ENCODE data around the gene SPECC1L. TPM values are rescaled to one million over a fixed set of nuclear protein-coding genes. Genes with fewer than 3 reads are reported as not detected.

The SPECC1L gene
- total RNA-seq, 1 donor from 2014 or later, result 39.6 TPM

- DNase-seq, result no peak
These were observed 131.3 kb downstream of the SPECC1L start for GRCh38 chr22:24401931-24402367.

DNA sequence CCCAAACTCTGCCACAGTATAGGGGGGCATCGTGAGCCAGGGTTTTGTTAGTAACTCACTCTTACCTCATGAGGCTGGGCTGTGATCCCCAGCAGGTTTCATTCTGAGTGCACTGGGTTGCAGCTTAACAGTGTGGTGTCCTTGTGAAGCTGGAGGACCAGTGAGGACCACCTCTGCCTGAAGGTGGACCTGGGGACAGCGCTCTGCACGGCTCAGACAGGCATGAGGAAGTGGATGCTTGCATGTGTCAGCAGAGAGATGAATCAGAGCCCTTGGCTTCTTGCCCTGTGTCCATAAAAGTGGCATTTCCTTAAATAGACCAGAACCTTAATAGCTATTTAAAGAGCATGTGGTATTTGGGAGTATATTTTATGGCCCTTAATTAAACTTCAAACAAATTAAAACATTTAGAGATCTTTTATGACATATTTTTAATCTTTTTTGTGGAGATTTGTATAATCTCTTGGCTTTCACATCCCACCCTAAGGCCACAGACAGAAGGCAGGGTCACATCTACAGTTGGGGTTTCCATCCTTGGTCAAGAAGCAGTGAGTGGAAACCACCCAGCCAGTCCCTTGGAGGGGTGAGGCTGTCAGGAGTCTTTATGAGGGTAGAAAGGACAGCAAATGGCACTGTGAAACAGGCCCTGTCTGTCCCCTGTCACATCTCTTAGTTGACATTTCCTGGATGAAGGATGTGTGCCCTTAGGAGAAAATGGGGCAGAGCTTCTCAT is 132.0 kb downstream of the SPECC1L start:
- DNase-seq, result peak; percentile 74

DNA sequence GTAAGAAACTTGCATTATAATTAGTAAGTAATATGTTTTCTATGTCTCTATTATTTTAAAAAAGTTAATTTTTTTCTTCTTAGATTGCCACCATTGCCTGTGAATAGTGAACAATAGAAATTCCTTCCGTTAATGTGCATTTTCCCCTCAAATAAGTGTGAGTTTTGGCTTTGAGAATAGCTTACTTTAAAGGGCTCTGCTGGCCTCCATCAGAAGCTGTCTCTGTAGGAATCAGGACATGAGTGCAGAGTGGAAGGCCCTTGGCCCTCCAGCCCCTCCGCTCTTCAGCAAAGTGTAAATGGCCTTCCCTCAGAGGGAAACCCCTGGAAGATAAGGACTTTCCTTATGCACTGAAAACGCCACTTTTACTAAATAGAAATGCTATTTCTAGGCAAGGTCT is 132.7 kb downstream of the SPECC1L start:
- no peak for DNase-seq

DNA sequence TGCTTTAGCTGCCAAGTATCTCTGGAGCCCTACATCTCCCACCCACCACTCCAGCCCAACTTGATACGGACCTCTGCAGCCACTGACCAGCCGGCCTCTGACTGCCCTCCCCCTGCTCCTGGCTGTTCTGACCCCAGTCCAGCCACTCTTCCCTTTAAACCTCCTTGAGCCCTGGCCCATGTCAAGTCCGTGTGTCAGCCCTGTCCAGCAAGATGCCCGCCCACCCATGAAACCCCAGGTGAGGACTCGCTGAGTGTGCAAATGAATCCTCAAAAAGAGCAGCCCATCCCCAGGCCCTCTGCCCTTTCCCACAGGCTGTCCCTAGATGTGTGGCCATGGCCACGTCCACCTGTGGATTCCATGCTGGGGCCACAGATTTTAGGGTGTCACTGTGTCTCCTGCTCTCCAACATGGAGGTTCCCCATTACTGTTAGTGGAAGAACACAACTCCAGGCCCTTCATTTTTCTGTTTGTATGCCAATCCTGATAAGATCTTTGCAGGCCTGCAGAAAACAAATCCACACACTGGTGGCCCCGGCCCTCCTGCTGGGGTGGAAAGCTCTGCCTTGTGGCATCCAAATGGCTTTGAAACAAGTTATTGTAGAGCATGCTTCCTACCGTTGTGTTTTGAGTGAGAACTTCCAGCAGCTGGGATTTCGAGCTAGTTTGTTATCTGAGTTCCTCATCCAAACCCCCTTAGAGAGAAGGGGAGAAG is 134.1 kb downstream of the SPECC1L start:
- DNase-seq, result no peak

DNA sequence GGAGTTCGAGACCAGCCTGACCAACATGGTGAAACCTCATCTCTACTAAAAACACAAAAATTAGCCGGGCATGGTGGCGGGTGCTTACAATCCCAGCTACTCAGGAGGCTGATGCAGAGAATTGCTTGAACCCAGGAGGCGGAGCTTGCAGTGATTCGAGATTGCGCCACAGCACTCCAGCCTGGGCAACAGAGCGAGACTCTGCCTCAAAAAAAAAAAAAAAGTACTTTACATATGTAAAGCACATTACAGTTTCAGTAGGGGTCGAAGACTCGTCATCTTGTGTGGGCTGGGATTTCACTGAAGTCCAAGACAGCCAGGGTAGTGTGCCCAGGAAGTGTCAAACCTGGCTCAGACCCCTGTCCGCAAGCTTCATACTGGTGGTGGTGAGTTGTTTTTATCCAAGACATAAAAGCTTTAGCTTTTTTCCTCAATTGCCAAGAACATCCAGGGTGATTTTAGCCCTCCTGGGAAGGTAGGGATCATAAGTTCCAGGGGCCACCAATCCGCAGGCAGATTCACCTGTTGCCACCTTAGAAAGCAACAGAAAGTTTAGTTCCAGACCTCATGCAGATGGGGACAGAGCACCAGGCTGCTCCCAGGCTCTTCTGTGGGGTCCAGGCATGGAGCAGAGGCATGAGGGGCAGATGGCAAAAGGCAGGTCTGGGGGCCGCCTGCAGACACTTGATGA is 135.1 kb downstream of the SPECC1L start:
- no peak for DNase-seq

- DNase-seq, result no peak
These were observed 136.0 kb downstream of the SPECC1L start for GRCh38 chr22:24406322-24407277.

DNA sequence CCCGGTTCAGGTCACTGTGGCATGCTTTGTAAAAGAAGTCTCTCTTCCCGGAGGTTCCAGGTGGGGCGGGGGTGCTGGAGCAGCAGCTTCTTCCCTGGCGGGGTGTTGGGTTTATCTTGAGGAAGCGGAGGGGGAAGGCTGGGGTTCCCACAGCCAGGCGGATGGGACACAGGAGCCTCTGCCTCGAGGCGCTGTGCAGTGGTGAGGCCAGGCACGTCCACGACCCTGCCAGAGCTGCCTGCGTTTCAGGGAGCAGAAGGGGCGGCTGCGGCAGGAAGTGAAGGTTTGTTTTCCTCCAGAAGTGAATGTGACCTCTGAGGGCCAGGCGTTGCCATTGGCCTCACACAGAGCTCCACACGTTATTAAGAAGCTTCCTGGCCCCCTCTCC is 136.6 kb downstream of the SPECC1L start:
- DNase-seq, result no peak

GRCh38 chr22:24407884-24408283 is 137.3 kb downstream of the SPECC1L start:
- DNase-seq, result no peak

DNA sequence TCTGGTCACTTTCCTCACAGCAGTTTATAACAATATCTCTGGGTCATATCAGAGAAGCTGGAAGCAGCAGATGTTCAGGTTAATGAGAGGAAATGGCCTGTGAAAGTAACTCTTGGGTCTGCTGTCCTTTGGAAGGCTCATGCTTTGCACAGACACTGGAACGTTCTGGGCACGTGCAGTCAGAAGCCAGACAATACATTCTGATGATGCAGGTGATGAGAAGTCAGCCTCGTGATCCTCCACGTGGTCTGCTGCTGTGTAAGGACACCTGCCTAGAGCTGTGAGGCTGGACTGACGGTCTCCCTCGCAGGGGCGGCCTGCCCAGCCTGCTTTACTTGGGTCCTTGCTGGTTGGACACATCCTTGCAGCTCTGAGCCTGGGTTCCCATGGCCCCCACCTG is 138.0 kb downstream of the SPECC1L start:
- no peak for DNase-seq

- DNase-seq, result no peak
These were observed 139.1 kb downstream of the SPECC1L start for GRCh38 chr22:24409707-24410106.

GRCh38 chr22:24410110-24410856 is 139.7 kb downstream of the SPECC1L start:
- no peak for DNase-seq

DNA sequence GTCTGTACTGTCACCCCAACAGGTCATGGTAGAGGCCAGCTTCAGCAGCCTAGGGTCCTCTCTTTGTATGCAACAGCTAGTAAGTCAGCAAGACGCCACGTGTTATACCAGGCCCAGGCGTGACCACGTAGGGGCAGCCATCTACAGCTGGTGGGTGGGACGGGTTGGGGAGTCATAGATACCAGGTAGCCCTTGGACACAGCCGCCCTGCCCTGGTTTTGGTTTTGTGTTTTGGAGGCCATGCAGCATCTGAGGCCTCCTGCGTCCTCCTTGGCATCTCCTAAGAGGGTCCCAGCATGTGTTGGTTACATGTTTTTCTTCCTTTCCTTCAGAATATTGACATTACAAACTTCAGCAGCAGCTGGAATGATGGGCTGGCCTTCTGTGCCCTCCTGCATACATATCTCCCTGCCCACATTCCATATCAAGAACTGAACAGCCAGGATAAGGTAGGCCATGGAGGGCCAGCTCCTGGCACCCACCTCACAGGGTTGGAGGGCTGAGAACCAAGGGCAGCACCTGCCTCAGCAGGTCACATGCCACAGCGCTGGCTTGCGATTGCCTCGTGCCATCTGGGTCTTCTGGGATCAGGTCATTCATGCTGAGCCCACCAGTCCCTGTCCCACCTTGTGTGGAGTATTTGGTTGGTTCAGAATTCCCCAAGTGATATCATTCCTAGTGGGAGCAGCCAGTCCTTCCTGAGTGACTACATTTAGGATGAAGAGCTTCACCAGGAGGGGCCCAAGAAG is 140.8 kb downstream of the SPECC1L start:
- DNase-seq, result no peak

- DNase-seq, result no peak
These were observed 141.6 kb downstream of the SPECC1L start for GRCh38 chr22:24412274-24412673.

GRCh38 chr22:24413271-24413670 is 142.6 kb downstream of the SPECC1L start:
- DNase-seq, result no peak

GRCh38 chr22:24413736-24414385 is 143.2 kb downstream of the SPECC1L start:
- DNase-seq, result no peak

DNA sequence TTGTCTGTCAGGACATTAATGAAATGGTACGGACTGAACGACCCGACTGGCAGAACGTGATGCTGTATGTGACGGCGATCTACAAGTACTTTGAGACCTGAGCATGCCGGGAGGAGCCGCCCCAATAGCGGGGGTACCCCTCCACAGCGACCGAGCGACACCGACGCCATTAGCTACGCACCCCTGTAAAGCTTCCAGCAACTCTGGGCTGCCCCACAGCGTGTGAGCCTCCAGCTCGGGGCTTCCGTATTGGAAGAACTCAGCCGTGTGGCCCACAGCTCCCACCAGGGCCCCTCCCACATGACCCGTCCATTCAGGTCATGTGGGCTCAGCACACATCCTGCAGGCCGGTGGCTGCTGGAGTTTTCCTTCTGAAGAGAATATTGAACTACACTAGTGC is 143.9 kb downstream of the SPECC1L start:
- no peak for DNase-seq

DNA sequence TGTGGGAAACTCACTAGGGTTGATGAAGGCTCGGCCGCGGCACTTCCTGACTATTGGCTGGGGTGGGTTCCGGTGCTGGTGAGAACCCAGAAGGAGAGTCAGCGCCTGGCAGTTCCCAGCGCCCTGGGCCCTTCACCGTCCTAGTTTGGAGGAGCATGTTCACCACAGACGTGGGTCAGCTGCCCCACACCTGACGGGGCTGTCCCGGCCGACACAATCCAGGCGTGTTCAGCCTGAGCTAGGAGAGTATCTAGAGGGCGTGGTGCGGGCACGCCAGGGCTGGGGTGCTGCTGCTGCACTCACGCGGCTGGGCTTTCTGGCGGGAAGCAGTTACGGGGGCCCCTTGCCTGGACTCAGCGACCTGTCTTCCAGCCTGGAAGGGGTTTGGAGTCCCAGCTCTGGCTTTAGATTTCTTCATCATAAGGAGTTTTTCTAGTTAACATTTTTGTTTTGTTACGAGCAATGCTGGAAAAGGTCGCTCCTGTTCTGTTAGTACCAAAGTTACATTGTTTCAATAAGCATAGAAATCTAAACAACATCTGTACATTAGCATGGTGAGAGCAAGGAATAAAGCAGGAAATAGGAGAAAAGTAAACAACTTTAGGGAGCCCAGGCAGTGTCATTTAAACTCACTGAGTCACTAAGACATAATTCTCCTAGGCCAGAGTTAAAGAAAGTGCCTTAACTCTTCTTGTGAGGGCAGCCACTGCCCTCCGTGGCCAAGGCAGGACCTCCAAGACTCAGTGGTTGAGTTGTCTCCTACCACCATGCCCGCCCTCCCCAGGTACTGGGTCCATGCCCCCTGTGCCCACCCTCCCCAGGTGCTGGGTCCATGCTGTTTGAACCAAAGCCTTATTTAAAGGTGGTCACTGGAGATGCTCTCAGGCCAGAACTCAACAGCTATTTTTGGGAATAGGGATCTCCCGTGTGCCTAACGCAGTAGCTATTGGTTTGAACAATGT is 144.6 kb downstream of the SPECC1L start:
- DNase-seq, result no peak

- DNase-seq, result peak; percentile 54
These were observed 145.5 kb downstream of the SPECC1L start for GRCh38 chr22:24416095-24416494.

- DNase-seq, result no peak
These were observed 146.0 kb downstream of the SPECC1L start for GRCh38 chr22:24416611-24417010.
